Measurements from ENCODE around the gene FPR3. TPM values are rescaled to one million over a fixed set of nuclear protein-coding genes. Genes with fewer than 3 reads are reported as not detected.

Gene FPR3
- total and polyA plus RNA-seq, 4 donors, result 5.5 to 19.1 (median 11.2) TPM

- Histone ChIP-seq H3K9me3 (ENCODE audit: control insufficient read depth in 4 of 4, insufficient read depth in 3 of 4, low read length in 3 of 4) (peaks cover 0 to 2% (median 0%) of the 10 kb centered on the region in 4 donors), H3K36me3 (ENCODE audit: control insufficient read depth in 4 of 4, insufficient read depth in 4 of 4, low read length in 4 of 4) (no peaks in the 10 kb centered on the region), H3K9ac (ENCODE audit: insufficient read depth in 1 of 2, low read length in 2 of 2) (no peak overlapping the region), H3K27me3 (ENCODE audit: control insufficient read depth in 3 of 3, insufficient read depth in 3 of 3, low read length in 2 of 3) (peaks cover 0 to 13% (median 0%) of the 10 kb centered on the region in 3 donors), H3K4me3 (no peak overlapping the region), H3K27ac (ENCODE audit: low read depth in 1 of 2, low read length in 1 of 2) (no peak overlapping the region), H3K4me1 (ENCODE audit: control insufficient read depth in 5 of 5, insufficient read depth in 5 of 5, low read length in 5 of 5) (peaks cover 0 to 11% (median 0%) of the 10 kb centered on the region in 5 donors)
- WGBS, 2 donors, result 20 to 27% methylated on average over 3 of the region's 3 CpGs
- TF ChIP-seq CTCF (IDR thresholded peaks at IDR 0.05; ENCODE audit: control extremely low read depth, extremely low read depth), result no peak
- ATAC-seq (ENCODE audit: insufficient read depth, low FRiP score) (no peak), DNase-seq (no peak)
Observed at GRCh38 chr19:51783372-51783771, 11.6 kb upstream of the FPR3 start.

- no peak for ATAC-seq (ENCODE audit: insufficient read depth, low FRiP score)
- Histone ChIP-seq H3K27me3 (ENCODE audit: control insufficient read depth in 3 of 3, insufficient read depth in 3 of 3, low read length in 2 of 3) (peaks cover 0 to 12% (median 0%) of the 10 kb centered on the region in 3 donors), H3K4me3 (no peak overlapping the region), H3K27ac (ENCODE audit: low read depth in 1 of 2, low read length in 1 of 2) (peak overlapping the region in 1 of 2 donors; percentile 2), H3K4me1 (ENCODE audit: control insufficient read depth in 5 of 5, insufficient read depth in 5 of 5, low read length in 5 of 5) (peaks cover 0 to 11% (median 0%) of the 10 kb centered on the region in 5 donors), H3K9me3 (ENCODE audit: control insufficient read depth in 4 of 4, insufficient read depth in 3 of 4, low read length in 3 of 4) (peaks cover 0 to 2% (median 0%) of the 10 kb centered on the region in 4 donors), H3K36me3 (ENCODE audit: control insufficient read depth in 4 of 4, insufficient read depth in 4 of 4, low read length in 4 of 4) (no peaks in the 10 kb centered on the region), H3K9ac (ENCODE audit: insufficient read depth in 1 of 2, low read length in 2 of 2) (no peak overlapping the region)
- WGBS, 2 donors, result 65 to 75% methylated on average over 6 of the region's 6 CpGs
- TF ChIP-seq CTCF (IDR thresholded peaks at IDR 0.05; ENCODE audit: control extremely low read depth, extremely low read depth), result no peak
- DNase-seq, result no peak
Observed at GRCh38 chr19:51784109-51784785, 10.7 kb upstream of the FPR3 start.

GRCh38 chr19:51784922-51785690 lies 9.9 kb upstream of the FPR3 start:
- no peak for TF ChIP-seq CTCF (IDR thresholded peaks at IDR 0.05; ENCODE audit: control extremely low read depth, extremely low read depth)
- Histone ChIP-seq H3K4me3 (no peak overlapping the region), H3K9ac (ENCODE audit: insufficient read depth in 1 of 2, low read length in 2 of 2) (no peak overlapping the region), H3K27me3 (ENCODE audit: control insufficient read depth in 3 of 3, insufficient read depth in 3 of 3, low read length in 2 of 3) (peaks cover 0 to 8% (median 0%) of the 10 kb centered on the region in 3 donors), H3K4me1 (ENCODE audit: control insufficient read depth in 5 of 5, insufficient read depth in 5 of 5, low read length in 5 of 5) (peaks cover 0 to 11% (median 0%) of the 10 kb centered on the region in 5 donors), H3K9me3 (ENCODE audit: control insufficient read depth in 4 of 4, insufficient read depth in 3 of 4, low read length in 3 of 4) (peaks cover 0 to 7% (median 0%) of the 10 kb centered on the region in 4 donors), H3K36me3 (ENCODE audit: control insufficient read depth in 4 of 4, insufficient read depth in 4 of 4, low read length in 4 of 4) (no peaks in the 10 kb centered on the region), H3K27ac (ENCODE audit: low read depth in 1 of 2, low read length in 1 of 2) (peak overlapping the region in 1 of 2 donors; percentile 56)
- peak in 1 of 3 donors; percentile 19 for DNase-seq
- peak; percentile 75 for ATAC-seq (ENCODE audit: insufficient read depth, low FRiP score)
- 63 to 68% methylated on average over 6 of the region's 6 CpGs for WGBS, 2 donors

All from lung (tissue), 12 donors.